DND-41 (cell line): ENCODE data around the gene HPS1.

Experiments used
- ATAC-seq: fragments of 200-7000 bp; cut with Tn5 transposase; 3 replicates; pipeline ENCODE4 v1.9.1; 2021; ENCODE audit warnings: low read depth; ENCODE audit not compliant: insufficient read depth
- DNase-seq: peaks from one replicate; pipeline ENCODE4 v3.0.0-alpha.2; 2020
- H2AFZ ChIP-seq: 2 replicates; pipeline ENCODE4 v1.6.0; 2012; ENCODE audit warnings: low read depth, low read length
- H3K27ac ChIP-seq: 2 replicates; pipeline ENCODE4 v1.5.1; 2012; ENCODE audit warnings: low read length, inconsistent platforms
- H3K27me3 ChIP-seq: fragments of 200-600 bp; sonication (generic); 2 replicates; pipeline ENCODE4 v1.6.0; 2012; ENCODE audit warnings: low read length, mild to moderate bottlenecking, inconsistent platforms; ENCODE audit not compliant: insufficient read depth, poor library complexity
- H3K36me3 ChIP-seq: 2 replicates; pipeline ENCODE4 v1.5.1; 2012; ENCODE audit warnings: low read length, inconsistent platforms; ENCODE audit not compliant: insufficient read depth
- H3K4me1 ChIP-seq: 2 replicates; pipeline ENCODE4 v1.5.1; 2012; ENCODE audit warnings: mild to moderate bottlenecking, low read length; ENCODE audit not compliant: insufficient read depth
- H3K4me2 ChIP-seq: 2 replicates; pipeline ENCODE4 v1.6.0; 2012; ENCODE audit warnings: mild to moderate bottlenecking, moderate library complexity, low read length, inconsistent platforms; ENCODE audit not compliant: insufficient read depth
- H3K4me3 ChIP-seq, 2 experiments: fragments of 200-600 bp in 1 of 2; shearing (Covaris generic) in 1 of 2; 2 replicates each; pipeline ENCODE4 v1.5.1; 2012 to 2016; ENCODE audit warnings: inconsistent platforms in 2 of 2, low read length in 2 of 2, mild to moderate bottlenecking in 2 of 2, low read depth in 1 of 2, moderate library complexity in 1 of 2
- H3K79me2 ChIP-seq: 2 replicates; pipeline ENCODE4 v1.6.0; 2012; ENCODE audit warnings: low read length, inconsistent platforms; ENCODE audit not compliant: insufficient read depth
- H3K9ac ChIP-seq: 2 replicates; pipeline ENCODE4 v1.6.0; 2012; ENCODE audit warnings: low read depth, mild to moderate bottlenecking, inconsistent platforms, low read length, moderate library complexity
- H3K9me3 ChIP-seq: 2 replicates; pipeline ENCODE4 v1.5.1; 2012; ENCODE audit warnings: low read length, moderate library complexity, mild to moderate bottlenecking, inconsistent platforms; ENCODE audit not compliant: insufficient read depth, severe bottlenecking
- H4K20me1 ChIP-seq: 2 replicates; pipeline ENCODE4 v1.6.0; 2012; ENCODE audit warnings: low read length; ENCODE audit not compliant: insufficient read depth
- EZH2 ChIP-seq: IDR thresholded peaks from 3 replicates; pipeline ENCODE4 v1.6.1; 2012; ENCODE audit warnings: borderline replicate concordance, low read depth, mild to moderate bottlenecking, moderate library complexity, low read length, inconsistent platforms; ENCODE audit not compliant: severe bottlenecking
- TF ChIP-seq, protein P1 (sequence below): IDR thresholded peaks from 2 replicates; pipeline ENCODE4 v1.5.1; 2012; ENCODE audit warnings: borderline replicate concordance, low read length, moderate library complexity, mild to moderate bottlenecking; ENCODE audit not compliant: poor library complexity, severe bottlenecking; ENCODE audit errors: extremely low read depth

The HPS1 gene

DNA sequence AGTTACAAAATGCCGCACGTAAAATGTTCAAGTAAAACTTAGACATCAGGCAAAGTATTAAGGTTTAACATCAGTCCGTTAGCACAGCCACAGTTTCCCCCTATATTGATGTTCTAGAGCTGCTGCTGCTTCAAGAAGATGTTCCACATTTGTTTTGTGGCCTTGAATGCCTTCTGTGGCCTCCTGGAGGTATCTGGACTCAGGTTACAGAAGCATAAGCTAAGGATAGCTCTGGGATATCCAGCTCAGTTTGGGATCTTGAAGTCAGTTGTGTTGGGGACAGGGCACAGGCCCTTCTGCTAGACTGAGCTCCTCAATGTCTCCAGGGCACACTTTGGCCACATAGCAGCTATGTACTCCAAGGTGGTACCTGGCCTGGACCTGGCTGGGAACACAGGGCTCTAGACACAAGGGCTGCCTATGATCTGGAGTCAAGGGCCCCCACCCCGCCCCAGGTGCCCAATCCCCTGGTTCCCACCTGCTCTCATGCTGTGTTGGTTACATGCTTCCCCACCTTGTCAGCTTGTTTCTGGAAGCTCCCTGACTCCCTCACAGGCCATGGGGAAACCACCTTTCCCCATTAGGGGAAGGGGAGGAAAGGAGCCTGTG is 36.5 kb downstream of the HPS1 start:
- Histone ChIP-seq H3K27me3 (no peaks in the 10 kb centered on the region), H3K9ac (no peak overlapping the region), H3K79me2 (no peaks in the 10 kb centered on the region), H3K27ac (no peak overlapping the region), H3K36me3 (no peaks in the 10 kb centered on the region), H3K4me2 (no peak overlapping the region), H3K9me3 (no peaks in the 10 kb centered on the region), H2AFZ (no peak overlapping the region), H4K20me1 (no peaks in the 10 kb centered on the region; the same call in none of the 2 replicates), H3K4me1 (peaks cover 13% of the 10 kb centered on the region), H3K4me3 (no peak overlapping the region)
- TF ChIP-seq, protein P1, sequence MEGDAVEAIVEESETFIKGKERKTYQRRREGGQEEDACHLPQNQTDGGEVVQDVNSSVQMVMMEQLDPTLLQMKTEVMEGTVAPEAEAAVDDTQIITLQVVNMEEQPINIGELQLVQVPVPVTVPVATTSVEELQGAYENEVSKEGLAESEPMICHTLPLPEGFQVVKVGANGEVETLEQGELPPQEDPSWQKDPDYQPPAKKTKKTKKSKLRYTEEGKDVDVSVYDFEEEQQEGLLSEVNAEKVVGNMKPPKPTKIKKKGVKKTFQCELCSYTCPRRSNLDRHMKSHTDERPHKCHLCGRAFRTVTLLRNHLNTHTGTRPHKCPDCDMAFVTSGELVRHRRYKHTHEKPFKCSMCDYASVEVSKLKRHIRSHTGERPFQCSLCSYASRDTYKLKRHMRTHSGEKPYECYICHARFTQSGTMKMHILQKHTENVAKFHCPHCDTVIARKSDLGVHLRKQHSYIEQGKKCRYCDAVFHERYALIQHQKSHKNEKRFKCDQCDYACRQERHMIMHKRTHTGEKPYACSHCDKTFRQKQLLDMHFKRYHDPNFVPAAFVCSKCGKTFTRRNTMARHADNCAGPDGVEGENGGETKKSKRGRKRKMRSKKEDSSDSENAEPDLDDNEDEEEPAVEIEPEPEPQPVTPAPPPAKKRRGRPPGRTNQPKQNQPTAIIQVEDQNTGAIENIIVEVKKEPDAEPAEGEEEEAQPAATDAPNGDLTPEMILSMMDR: no peak
- no peak for TF ChIP-seq EZH2
- ATAC-seq (no peak), DNase-seq (no peak)

DNA sequence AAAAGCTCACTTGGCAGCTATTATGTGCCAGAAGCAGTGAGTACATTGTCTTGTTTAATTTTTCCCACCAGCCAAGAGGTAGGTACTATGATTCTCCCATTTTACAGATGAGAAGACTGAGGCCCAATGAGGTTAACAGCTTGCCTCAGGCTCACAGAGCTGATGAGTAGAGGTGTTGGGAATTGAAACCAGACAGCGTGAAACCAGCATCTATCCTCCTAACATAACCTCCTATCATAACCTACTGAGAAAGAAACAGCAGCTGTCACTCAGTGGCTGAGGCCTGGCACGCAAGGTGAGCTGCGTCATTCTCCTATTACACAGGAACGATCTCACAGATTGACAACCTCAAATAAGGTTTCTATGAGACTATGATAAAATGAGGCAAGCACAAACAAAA is 37.9 kb downstream of the HPS1 start:
- no peaks in the 10 kb centered on the region; the same call in 1 of the 2 replicates for H3K4me1 ChIP-seq
- H3K9me3 ChIP-seq: no peaks in the 10 kb centered on the region
- no peak overlapping the region for H2AFZ ChIP-seq
- H3K9ac ChIP-seq: no peak overlapping the region
- H3K27ac ChIP-seq: no peak overlapping the region
- ATAC-seq (no peak), DNase-seq (no peak)
- H3K36me3 ChIP-seq: no peaks in the 10 kb centered on the region
- no peaks in the 10 kb centered on the region; the same call in none of the 2 replicates for H4K20me1 ChIP-seq
- no peak overlapping the region for H3K4me3 ChIP-seq
- no peak overlapping the region for H3K4me2 ChIP-seq
- H3K79me2 ChIP-seq: no peaks in the 10 kb centered on the region
- TF ChIP-seq, protein P1: no peak
- TF ChIP-seq EZH2: no peak
- no peaks in the 10 kb centered on the region for H3K27me3 ChIP-seq

DNA sequence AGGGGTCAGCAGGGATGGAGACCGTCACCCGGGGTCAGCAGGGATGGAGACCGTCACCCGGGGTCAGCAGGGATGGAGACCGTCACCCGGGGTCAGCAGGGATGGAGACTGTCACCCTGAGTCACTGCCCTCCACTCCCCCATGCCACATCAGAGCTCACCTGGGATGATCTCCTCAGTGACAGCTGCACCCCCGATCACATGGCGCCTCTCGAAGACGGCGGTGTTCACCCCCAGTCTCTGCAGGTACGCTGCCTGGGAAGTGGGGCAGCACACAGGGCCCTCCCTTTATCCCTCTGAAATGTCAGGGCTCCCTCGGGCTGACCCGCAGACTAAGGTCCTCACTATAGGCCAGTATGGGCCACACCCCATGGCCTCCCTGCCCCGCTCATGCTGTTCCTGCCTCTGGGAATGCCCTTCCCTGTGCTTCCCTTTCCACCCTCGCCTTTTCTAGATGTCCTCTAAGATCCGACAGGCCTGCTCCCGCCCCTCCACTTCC is 38.9 kb downstream of the HPS1 start:
- Histone ChIP-seq H3K4me1 (no peaks in the 10 kb centered on the region), H3K9ac (no peak overlapping the region), H3K4me2 (no peak overlapping the region), H3K27ac (no peak overlapping the region), H3K9me3 (no peaks in the 10 kb centered on the region), H3K79me2 (no peaks in the 10 kb centered on the region), H3K4me3 (no peak overlapping the region), H4K20me1 (no peaks in the 10 kb centered on the region; the same call in none of the 2 replicates), H3K36me3 (no peaks in the 10 kb centered on the region), H2AFZ (no peak overlapping the region), H3K27me3 (no peaks in the 10 kb centered on the region)
- ATAC-seq (no peak), DNase-seq (no peak)
- no peak for TF ChIP-seq EZH2

DNA sequence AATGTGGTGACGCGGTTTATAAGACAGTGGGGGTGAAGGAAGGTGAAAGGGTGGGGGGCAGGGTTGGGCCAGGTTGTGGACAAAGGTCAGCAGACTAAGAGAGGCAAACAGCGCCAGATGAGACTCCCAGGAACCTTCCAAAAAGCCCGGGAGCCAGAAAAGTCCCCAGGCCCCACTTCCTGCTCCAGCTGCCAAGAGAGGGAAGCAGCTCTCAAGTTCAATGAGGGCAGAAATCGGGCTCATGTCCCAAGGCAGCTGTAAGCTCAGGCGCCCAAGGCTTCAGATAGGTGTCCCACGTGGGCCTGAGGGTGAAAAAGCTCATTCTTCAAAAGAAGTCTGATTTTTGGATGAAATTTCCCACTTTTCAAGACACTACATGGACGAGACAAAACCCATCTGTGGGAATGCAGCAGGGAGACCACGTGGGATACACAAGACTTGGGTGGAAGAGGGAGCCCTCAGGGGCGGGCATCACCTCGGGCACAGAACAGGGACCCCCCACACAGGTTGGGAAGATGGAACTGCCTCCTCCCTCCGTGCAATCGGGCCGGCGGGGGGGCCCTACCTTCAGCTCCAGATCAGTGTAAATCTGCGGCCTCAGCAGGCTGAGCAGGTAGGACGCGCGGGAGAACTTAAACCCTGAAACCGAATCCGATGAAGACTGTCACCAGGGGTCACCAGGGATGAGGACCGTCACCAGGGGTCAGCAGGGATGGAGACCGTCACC is 39.6 kb downstream of the HPS1 start:
- Histone ChIP-seq H4K20me1 (no peaks in the 10 kb centered on the region; the same call in none of the 2 replicates), H3K36me3 (no peaks in the 10 kb centered on the region), H3K79me2 (no peaks in the 10 kb centered on the region), H3K9me3 (no peaks in the 10 kb centered on the region), H3K27me3 (no peaks in the 10 kb centered on the region), H3K4me1 (no peaks in the 10 kb centered on the region), H3K9ac (no peak overlapping the region), H3K27ac (no peak overlapping the region), H3K4me2 (no peak overlapping the region), H3K4me3 (no peak overlapping the region), H2AFZ (no peak overlapping the region)
- TF ChIP-seq, protein P1: no peak
- TF ChIP-seq EZH2: no peak
- ATAC-seq: no peak
- DNase-seq: no peak
